Heart right ventricle (tissue), 16 donors: ENCODE measurements around the gene HOXA3. TPM values are rescaled to one million over a fixed set of nuclear protein-coding genes. Genes with fewer than 3 reads are reported as not detected.

Experiments used
- ATAC-seq, 8 donors: fragments of 200-7000 bp; cut with Tn5 transposase; one replicate each; pipeline ENCODE4 v1.9.1; 2020; ENCODE audit warnings: mild to moderate bottlenecking in 8 of 8, moderate library complexity in 8 of 8, moderate number of reproducible peaks in 1 of 8
- DNase-seq, 2 donors: peaks; one replicate each; pipeline ENCODE4 v3.0.0-alpha.2; 2020
- H3K27ac ChIP-seq, 10 donors: fragments of 200-600 bp; sonication (generic) in 2 of 10; one replicate each; pipeline versions ENCODE4 v1.5.0 to v1.8.0; 2020 to 2022; ENCODE audit warnings: mild to moderate bottlenecking in 3 of 10
- H3K27me3 ChIP-seq, 7 donors: fragments of 200-600 bp; one replicate each; pipeline ENCODE4 v1.8.0; 2021 to 2022; ENCODE audit warnings: mild to moderate bottlenecking in 2 of 7
- H3K36me3 ChIP-seq, 9 donors: fragments of 200-600 bp; sonication (generic) in 1 of 9; one replicate each; pipeline versions ENCODE4 v1.5.0 to v1.8.0; 2020 to 2022; ENCODE audit warnings: mild to moderate bottlenecking in 2 of 9
- H3K4me1 ChIP-seq, 9 donors: fragments of 200-600 bp; sonication (generic) in 1 of 9; one replicate each; pipeline versions ENCODE4 v1.5.0 to v1.8.0; 2020 to 2022; ENCODE audit warnings: mild to moderate bottlenecking in 4 of 9
- H3K4me3 ChIP-seq, 10 donors: fragments of 200-600 bp; sonication (generic) in 2 of 10; one replicate each; pipeline versions ENCODE4 v1.5.0 to v1.8.0; 2020 to 2022; ENCODE audit warnings: mild to moderate bottlenecking in 7 of 10, moderate library complexity in 2 of 10
- H3K9me3 ChIP-seq, 11 donors: fragments of 200-600 bp in 10 of 11; sonication (generic) in 2 of 11; one replicate each; pipeline versions ENCODE4 v1.5.0 to v1.8.0; 2013 to 2022; ENCODE audit warnings: mild to moderate bottlenecking in 2 of 11, control low read depth in 1 of 11, moderate library complexity in 1 of 11
- CTCF ChIP-seq, 9 donors: fragments of 200-600 bp; sonication (generic) in 2 of 9; IDR thresholded peaks; one replicate each; pipeline versions ENCODE4 v1.5.0 to v1.8.0; 2021 to 2022; ENCODE audit warnings: antibody characterized with exemption in 9 of 9, mild to moderate bottlenecking in 5 of 9, moderate library complexity in 1 of 9
- WGBS, 2 donors: extraction: QIAGEN DNeasy Blood & Tissue Kit; methylation state at CpG; one replicate each; pipeline ENCODE4 v1.1.7; 2013; ENCODE audit warnings: inconsistent platforms in 1 of 2; 5-methylcytosine and 5-hydroxymethylcytosine counted together
- intact Hi-C, 10 donors: fragments of 100-400 bp; cut with DNase I; formaldehyde crosslinking; loops; one replicate each; pipeline versions ENCODE4 v1.11.1 to v1.14.2; 2022
- polyA plus RNA-seq, 2 donors: library from polyadenylated mRNA; stranded (reverse); fragments of 200-250 nt; gene quantifications; one replicate each; pipeline ENCODE4 v1.2.3, GENCODE V29; 2013
- total RNA-seq, 10 donors: library from RNA; stranded (reverse); fragmentation: NEBNext Ultra II Directional in 3 of 10; extraction: Animal tissue kit (Norgen Biotek cat#: 25700) in 3 of 10; gene quantifications; one replicate each; pipeline versions ENCODE4 v1.2.1 to v1.2.4, GENCODE V29; 2021 to 2023
- donor health status: Arrhythmogenic right ventricular cardiomyopathy.
- donor health status: ischemic (EF 13 %, LVEDD 7.1; RV severe dilation, severe dysfunction).
- donor health status: healthy with polysubstance abuse.
- donor health status: DM: no; HTN: yes; CAD: no.
- donor health status: DM: no; HTN: no; CAD: no.
- donor health status: ischemic (EF 25% LVEDD 6.9; RV normal size, moderate dysfunction).
- donor health status: ischemic (EF 25% LVEDD 5.7; RV mildly dilated, moderate dysfunction).
- donor health status: healthy.
- donor health status: DM: yes; HTN: yes; CAD: no.
- donor health status: Ischemic cardiomyopathy.
- donor health status: ischemic (EF 35%, LVEDD 5.7; RV mildly dilated, moderate dysfunction).
- donor health status: nonischemic (EF 11% LVEDD 7.7; RV severe dilation, severe dysfunction).
- donor health status: DM: yes; HTN: yes; CAD: no.
- donor health status: PGD.
- donor health status: ischemic (EF 29% LVEDD 5.4; RV normal size, mild dysfunction).
- donor health status: nonischemic (EF 23%, LVEDD 6.1; RV moderate dilation, normal function).

The HOXA3 gene
- total and polyA plus RNA-seq, 12 donors = 0.11 to 1.5 (median 0.24) TPM; not detected in 2

DNA sequence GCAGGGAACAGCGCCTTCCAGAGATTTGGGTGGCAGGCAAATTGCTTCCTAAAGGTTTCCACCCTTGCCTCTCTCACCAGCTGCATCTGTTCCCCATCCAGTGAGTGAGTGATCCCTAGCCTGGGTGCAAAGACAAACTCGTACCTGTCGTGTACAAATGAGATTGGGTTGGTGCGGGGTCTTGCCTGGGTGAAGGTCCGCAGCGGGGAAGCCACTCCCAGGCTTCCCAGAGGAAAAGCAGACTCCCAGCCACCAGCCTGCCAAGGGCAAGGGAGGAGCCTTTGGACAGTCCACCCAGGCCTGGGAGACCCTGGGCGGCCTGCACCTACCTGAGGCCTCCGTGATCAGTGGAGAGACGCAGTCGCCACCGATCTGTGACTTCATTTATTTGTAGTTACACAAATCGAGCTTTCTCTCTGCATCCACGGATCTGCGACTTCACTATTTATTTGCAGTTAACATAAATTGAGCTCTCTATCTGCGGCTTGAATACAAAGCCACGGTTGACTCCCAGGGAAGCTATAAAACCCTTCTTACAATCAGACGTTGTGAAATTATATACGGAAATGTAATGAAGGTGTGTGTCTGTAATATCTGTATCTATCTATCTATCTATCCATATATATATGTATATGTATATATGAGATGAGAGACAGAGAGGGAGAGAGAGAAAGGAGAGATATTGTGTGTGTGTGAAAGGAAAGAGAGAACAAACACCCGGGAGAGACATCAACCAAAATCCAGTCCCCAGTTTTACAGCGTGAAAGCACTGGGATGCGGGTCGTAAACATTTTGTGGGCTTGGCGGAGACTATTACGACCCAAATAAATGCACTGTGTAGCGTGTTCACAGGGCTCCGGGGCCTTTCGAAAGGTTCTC lies 7.1 kb upstream of the HOXA3 start:
- peak overlapping the region in 1 of 10 donors; percentile 68 for H3K4me3 ChIP-seq
- ATAC-seq (no peak), DNase-seq (no peak)
- TF ChIP-seq CTCF (IDR thresholded peaks at IDR 0.05) = no peak
- no peak overlapping the region for H3K27ac ChIP-seq
- 41 to 49% methylated on average over 27 of the region's 27 CpGs for WGBS, 2 donors
- intact Hi-C loops = loop anchor here (2.0 to 10.0 kb wide), 15 partner anchors 305 to 1305 kb away; no protein-coding TSS in a partner anchor
- H3K36me3 ChIP-seq = peaks cover 0 to 8% (median 0%) of the 10 kb centered on the region in 9 donors
- peaks cover 8 to 77% (median 28%) of the 10 kb centered on the region in 9 donors for H3K4me1 ChIP-seq
- H3K27me3 ChIP-seq = peaks cover 73 to 100% (median 100%) of the 10 kb centered on the region in 7 donors
- H3K9me3 ChIP-seq = no peaks in the 10 kb centered on the region

DNA sequence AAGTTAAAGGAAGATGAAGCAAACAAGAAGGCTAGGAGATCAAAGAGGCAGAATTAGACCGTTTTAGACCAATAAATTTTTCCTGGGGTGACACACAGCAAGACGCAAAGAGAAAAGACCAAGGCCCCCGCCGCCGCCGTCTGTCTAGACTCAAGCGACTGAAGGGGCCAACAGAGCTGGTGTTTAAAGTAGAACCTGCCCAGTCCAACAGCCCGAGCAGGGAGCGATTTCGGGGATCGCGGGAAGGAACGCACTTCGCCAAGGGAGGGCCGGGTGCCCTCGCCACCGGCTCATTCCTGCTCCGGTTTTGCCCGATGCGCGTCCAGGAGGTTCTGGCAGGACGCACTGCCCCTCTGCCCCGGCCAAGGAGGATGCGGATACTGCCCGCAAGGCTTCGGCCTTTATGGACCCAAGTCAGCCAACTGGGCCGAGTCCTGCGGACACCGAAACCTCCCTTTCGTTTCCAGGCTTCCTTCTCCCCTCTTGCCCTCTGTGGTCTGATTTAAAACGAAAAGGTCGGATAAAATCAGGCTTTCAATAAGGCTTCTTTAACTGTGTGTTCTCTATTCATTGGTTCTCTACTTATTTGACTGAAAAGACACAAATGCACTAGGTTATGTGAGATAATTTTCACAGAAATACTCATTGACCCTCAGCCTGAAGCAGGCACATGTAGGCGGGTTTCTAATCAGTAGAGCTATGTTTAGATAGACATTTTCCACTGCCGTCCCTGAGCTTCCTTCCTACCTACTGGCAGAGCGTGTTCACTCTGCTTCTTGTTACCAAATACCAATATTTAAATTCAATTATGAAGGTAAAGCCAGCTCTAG lies 6.3 kb upstream of the HOXA3 start:
- no peak overlapping the region for H3K27ac ChIP-seq
- H3K9me3 ChIP-seq = no peaks in the 10 kb centered on the region
- H3K27me3 ChIP-seq = peaks cover 72 to 100% (median 100%) of the 10 kb centered on the region in 7 donors
- intact Hi-C loops = loop anchor here in 6 of 10 donors (2.0 to 10.0 kb wide), 6 partner anchors 304 to 1304 kb away; no protein-coding TSS in a partner anchor
- ATAC-seq = no peak
- H3K4me1 ChIP-seq = peaks cover 5 to 71% (median 28%) of the 10 kb centered on the region in 9 donors
- H3K36me3 ChIP-seq = peaks cover 0 to 8% (median 0%) of the 10 kb centered on the region in 9 donors
- DNase-seq = no peak
- WGBS, 2 donors = 12 to 16% methylated on average over 35 of the region's 35 CpGs
- no peak for TF ChIP-seq CTCF (IDR thresholded peaks at IDR 0.05)
- H3K4me3 ChIP-seq = no peak overlapping the region

- intact Hi-C loops = loop anchor here in 6 of 10 donors (2.0 to 10.0 kb wide), 6 partner anchors 303 to 1303 kb away; no protein-coding TSS in a partner anchor
- peaks cover 73 to 100% (median 100%) of the 10 kb centered on the region in 7 donors for H3K27me3 ChIP-seq
- no peak overlapping the region for H3K27ac ChIP-seq
- H3K36me3 ChIP-seq = peaks cover 0 to 8% (median 0%) of the 10 kb centered on the region in 9 donors
- ATAC-seq = no peak
- peaks cover 5 to 70% (median 28%) of the 10 kb centered on the region in 9 donors for H3K4me1 ChIP-seq
- no peak overlapping the region for H3K4me3 ChIP-seq
- no peaks in the 10 kb centered on the region for H3K9me3 ChIP-seq
- 5 to 8% methylated on average over 30 of the region's 30 CpGs for WGBS, 2 donors
- no peak for DNase-seq
- TF ChIP-seq CTCF (IDR thresholded peaks at IDR 0.05) = no peak
Measured at GRCh38 chr7:27157702-27158431, 5.5 kb upstream of the HOXA3 start.
